Measurements from ENCODE around the gene PEBP1.

Gene PEBP1

GRCh38 chr12:118101051-118101450, 34.9 kb upstream of the PEBP1 start:
- CTCF ChIA-PET, result interaction anchor here (1.3 to 1.6 kb wide), 2 partner anchors 211 to 226 kb away, joined by 3 to 5 read pairs; no protein-coding TSS in a partner anchor
- TF ChIP-seq, protein P1, sequence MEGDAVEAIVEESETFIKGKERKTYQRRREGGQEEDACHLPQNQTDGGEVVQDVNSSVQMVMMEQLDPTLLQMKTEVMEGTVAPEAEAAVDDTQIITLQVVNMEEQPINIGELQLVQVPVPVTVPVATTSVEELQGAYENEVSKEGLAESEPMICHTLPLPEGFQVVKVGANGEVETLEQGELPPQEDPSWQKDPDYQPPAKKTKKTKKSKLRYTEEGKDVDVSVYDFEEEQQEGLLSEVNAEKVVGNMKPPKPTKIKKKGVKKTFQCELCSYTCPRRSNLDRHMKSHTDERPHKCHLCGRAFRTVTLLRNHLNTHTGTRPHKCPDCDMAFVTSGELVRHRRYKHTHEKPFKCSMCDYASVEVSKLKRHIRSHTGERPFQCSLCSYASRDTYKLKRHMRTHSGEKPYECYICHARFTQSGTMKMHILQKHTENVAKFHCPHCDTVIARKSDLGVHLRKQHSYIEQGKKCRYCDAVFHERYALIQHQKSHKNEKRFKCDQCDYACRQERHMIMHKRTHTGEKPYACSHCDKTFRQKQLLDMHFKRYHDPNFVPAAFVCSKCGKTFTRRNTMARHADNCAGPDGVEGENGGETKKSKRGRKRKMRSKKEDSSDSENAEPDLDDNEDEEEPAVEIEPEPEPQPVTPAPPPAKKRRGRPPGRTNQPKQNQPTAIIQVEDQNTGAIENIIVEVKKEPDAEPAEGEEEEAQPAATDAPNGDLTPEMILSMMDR (IDR thresholded peaks at IDR 0.05; ENCODE audit: control extremely low read depth, extremely low read depth, low read depth, missing control alignments), result no peak
- POLR2A ChIA-PET, result interaction anchor here (0.5 kb wide), 1 partner anchor 49 kb away, joined by 3 read pairs; no protein-coding TSS in a partner anchor
- no peak for DNase-seq (ENCODE audit: extremely low spot score)

DNA sequence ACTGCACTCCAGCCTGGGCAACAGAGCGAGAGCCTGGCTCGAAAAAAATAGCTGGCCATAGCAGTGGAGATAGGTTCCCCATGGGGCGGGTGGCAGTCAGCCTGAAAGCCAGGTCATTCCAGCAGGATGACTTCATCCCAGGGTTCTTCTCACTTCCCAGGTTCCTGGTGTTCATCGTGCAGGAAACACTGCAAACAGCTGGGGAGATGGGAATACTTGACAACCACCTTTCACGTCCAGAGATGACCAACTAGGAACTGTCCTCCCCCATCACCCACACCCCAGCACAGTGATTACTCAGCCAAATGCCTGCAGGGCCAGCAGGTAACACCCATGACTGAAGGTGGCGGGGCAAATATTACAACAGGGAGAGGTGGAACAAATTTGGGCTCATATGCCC, 33.9 kb upstream of the PEBP1 start:
- CTCF ChIA-PET, result interaction anchor here (1.3 to 1.8 kb wide), 3 partner anchors 18 to 227 kb away, joined by 3 to 5 read pairs (median 4); no protein-coding TSS in a partner anchor
- no peak for DNase-seq (ENCODE audit: extremely low spot score)
- POLR2A ChIA-PET, result no interaction called here

GRCh38 chr12:118102609-118103008, 33.3 kb upstream of the PEBP1 start:
- TF ChIP-seq, protein P1 (IDR thresholded peaks at IDR 0.05; ENCODE audit: control extremely low read depth, extremely low read depth, low read depth, missing control alignments), result no peak
- ChIA-PET POLR2A (no interaction called here), CTCF (interaction anchor here (1.5 to 1.8 kb wide), 3 partner anchors 17 to 245 kb away, joined by 4 to 5 read pairs (median 4); no protein-coding TSS in a partner anchor)
- DNase-seq (ENCODE audit: extremely low spot score), result no peak

More for the DNA sequence above, 33.9 kb upstream of the PEBP1 start:
- TF ChIP-seq, protein P1 (IDR thresholded peaks at IDR 0.05; ENCODE audit: control extremely low read depth, extremely low read depth, low read depth, missing control alignments), result no peak

- POLR2A ChIA-PET, result no interaction called here
- no peak for DNase-seq (ENCODE audit: extremely low spot score)
- TF ChIP-seq, protein P1 (IDR thresholded peaks at IDR 0.05; ENCODE audit: control extremely low read depth, extremely low read depth, low read depth, missing control alignments), result no peak
- CTCF ChIA-PET, result interaction anchor here (1.5 to 1.8 kb wide), 2 partner anchors 17 to 245 kb away, joined by 4 read pairs; no protein-coding TSS in a partner anchor
Observed at GRCh38 chr12:118103201-118103600, 32.7 kb upstream of the PEBP1 start.

GRCh38 chr12:118103601-118104382, 32.1 kb upstream of the PEBP1 start, which contains the start of gene VSIG10:
Gene VSIG10 (minus strand): TSS chr12:118104011. CDS start chr12:118103671, 340 bp downstream.
- CTCF ChIA-PET, result interaction anchor here (1.5 kb wide), 1 partner anchor 246 kb away, joined by 4 read pairs; no protein-coding TSS in a partner anchor
- TF ChIP-seq, protein P1 (IDR thresholded peaks at IDR 0.05; ENCODE audit: control extremely low read depth, extremely low read depth, low read depth, missing control alignments), result no peak
- POLR2A ChIA-PET, result no interaction called here

GRCh38 chr12:118107011-118107410, 28.9 kb upstream of the PEBP1 start:
- DNase-seq (ENCODE audit: extremely low spot score), result no peak
- POLR2A ChIA-PET, result no interaction called here
- TF ChIP-seq, protein P1 (IDR thresholded peaks at IDR 0.05; ENCODE audit: control extremely low read depth, extremely low read depth, low read depth, missing control alignments), result no peak
- CTCF ChIA-PET, result interaction anchor here (1.2 to 2.3 kb wide), 2 partner anchors 10 to 14 kb away, joined by 3 to 13 read pairs; no protein-coding TSS in a partner anchor

More at GRCh38 chr12:118103601-118104382, 32.1 kb upstream of the PEBP1 start, which contains the start of gene VSIG10:
- peak; percentile 63 for DNase-seq (ENCODE audit: extremely low spot score)
